ENCODE results near the gene ARHGEF4. TPM values are rescaled to one million over a fixed set of nuclear protein-coding genes. Genes with fewer than 3 reads are reported as not detected.

ARHGEF4 gene
- total RNA-seq, 4 donors from 2014 or later = 52.8 to 82.4 (median 73.3) TPM

- DNase-seq = no peak
- intact Hi-C loops (cut with DNase I) = no loop called here
- Histone ChIP-seq H3K27me3 (peaks cover 0 to 3% (median 0%) of the 10 kb centered on the region in 4 donors), H3K27ac (no peak overlapping the region), H3K4me1 (peaks cover 0 to 23% (median 0%) of the 10 kb centered on the region in 3 donors), H3K9me3 (no peaks in the 10 kb centered on the region), H3K36me3 (no peaks in the 10 kb centered on the region), H3K4me3 (no peak overlapping the region)
- 73 to 84% methylated on average over 3 to 5 of the region's 10 CpGs for WGBS, 2 donors
- no peak for TF ChIP-seq POLR2A (IDR thresholded peaks at IDR 0.05)
- TF ChIP-seq CTCF (IDR thresholded peaks at IDR 0.05) = no peak
Measured at GRCh38 chr2:130844161-130844560, 7.4 kb downstream of the ARHGEF4 start.

- H3K27me3 ChIP-seq = no peaks in the 10 kb centered on the region
- no peaks in the 10 kb centered on the region for H3K36me3 ChIP-seq
- WGBS, 2 donors = 87 to 92% methylated on average over 10 to 12 of the region's 13 CpGs
- peaks cover 0 to 26% (median 0%) of the 10 kb centered on the region in 3 donors for H3K4me1 ChIP-seq
- H3K9me3 ChIP-seq = no peaks in the 10 kb centered on the region
- no peak overlapping the region for H3K4me3 ChIP-seq
- DNase-seq = no peak
- intact Hi-C loops (cut with DNase I) = no loop called here
- H3K27ac ChIP-seq = no peak overlapping the region
- TF ChIP-seq POLR2A (IDR thresholded peaks at IDR 0.05) = no peak
Measured at GRCh38 chr2:130845505-130846085, 8.9 kb downstream of the ARHGEF4 start.

- WGBS, 2 donors = 100% methylated on average over 1 to 3 of the region's 12 CpGs
- no peak for DNase-seq
- Histone ChIP-seq H3K27me3 (no peaks in the 10 kb centered on the region), H3K4me3 (no peak overlapping the region), H3K9me3 (no peaks in the 10 kb centered on the region), H3K27ac (no peak overlapping the region), H3K36me3 (no peaks in the 10 kb centered on the region), H3K4me1 (peaks cover 4 to 33% (median 5%) of the 10 kb centered on the region in 3 donors)
- intact Hi-C loops (cut with DNase I) = no loop called here
- TF ChIP-seq CTCF (IDR thresholded peaks at IDR 0.05) (no peak), POLR2A (IDR thresholded peaks at IDR 0.05) (no peak)
Measured at GRCh38 chr2:130846233-130846632, 9.5 kb downstream of the ARHGEF4 start.

- Histone ChIP-seq H3K4me1 (peaks cover 5 to 39% (median 8%) of the 10 kb centered on the region in 3 donors), H3K27ac (no peak overlapping the region), H3K27me3 (no peaks in the 10 kb centered on the region), H3K4me3 (no peak overlapping the region), H3K36me3 (no peaks in the 10 kb centered on the region), H3K9me3 (no peaks in the 10 kb centered on the region)
- intact Hi-C loops (cut with DNase I) = no loop called here
- TF ChIP-seq CTCF (IDR thresholded peaks at IDR 0.05) (no peak), POLR2A (IDR thresholded peaks at IDR 0.05) (no peak)
- 53 to 72% methylated on average over 3 of the region's 18 CpGs for WGBS, 2 donors
- DNase-seq = no peak
Measured at GRCh38 chr2:130846686-130847375, 10.1 kb downstream of the ARHGEF4 start.

GRCh38 chr2:130847776-130848525, 11.2 kb downstream of the ARHGEF4 start:
- intact Hi-C loops (cut with DNase I) = no loop called here
- Histone ChIP-seq H3K27me3 (no peaks in the 10 kb centered on the region), H3K27ac (no peak overlapping the region), H3K4me3 (no peak overlapping the region), H3K36me3 (no peaks in the 10 kb centered on the region), H3K9me3 (no peaks in the 10 kb centered on the region), H3K4me1 (peaks cover 9 to 49% (median 13%) of the 10 kb centered on the region in 3 donors)
- DNase-seq = no peak
- TF ChIP-seq POLR2A (IDR thresholded peaks at IDR 0.05) (no peak), CTCF (IDR thresholded peaks at IDR 0.05) (no peak)
- 90 to 100% methylated on average over 1 to 2 of the region's 19 CpGs for WGBS, 2 donors

Measured in esophagus squamous epithelium (tissue), 5 donors.